Transverse colon (tissue), 4 donors: ENCODE results near the gene PLA2G15. TPM values are rescaled to one million over a fixed set of nuclear protein-coding genes. Genes with fewer than 3 reads are reported as not detected.

Experiments
- DNase-seq: peaks from one replicate; pipeline ENCODE4 v3.0.0-alpha.2; 2019
- H3K27ac ChIP-seq, 4 donors: fragments of 200-600 bp; sonication (generic); 2 replicates each; pipeline ENCODE4 v1.5.1; 2016 to 2018; ENCODE audit warnings: inconsistent platforms in 4 of 4
- H3K27me3 ChIP-seq: fragments of 200-600 bp; sonication (generic); 2 replicates; pipeline ENCODE4 v1.5.1; 2017; ENCODE audit warnings: inconsistent platforms
- H3K36me3 ChIP-seq, 4 donors: fragments of 200-600 bp; sonication (generic); 2 replicates each; pipeline ENCODE4 v1.5.1; 2017 to 2019; ENCODE audit warnings: inconsistent platforms in 4 of 4
- H3K4me1 ChIP-seq, 4 donors: fragments of 200-600 bp; sonication (generic); 2 replicates each; pipeline ENCODE4 v1.5.1; 2017 to 2020; ENCODE audit warnings: inconsistent platforms in 4 of 4
- H3K4me3 ChIP-seq, 4 donors: fragments of 200-600 bp; sonication (generic); 1 replicate in 1 of 4; 2 replicates in 3 of 4; pipeline versions ENCODE4 v1.5.1 to v1.6.1; 2017 to 2019; ENCODE audit warnings: inconsistent platforms in 4 of 4
- H3K9me3 ChIP-seq, 2 donors: fragments of 200-600 bp; sonication (generic); 2 replicates each; pipeline ENCODE4 v1.5.1; 2017 to 2019; ENCODE audit warnings: inconsistent platforms in 2 of 2
- CTCF ChIP-seq, 5 experiments: fragments of 200-600 bp in 3 of 5; fragments of 450-650 bp in 2 of 5; sonication (generic) in 3 of 5; IDR thresholded peaks; 1 replicate in 2 of 5; 2 replicates in 3 of 5; pipeline ENCODE4 v1.5.1; 2016 to 2017; ENCODE audit warnings: antibody characterized with exemption in 5 of 5, inconsistent platforms in 3 of 5, mild to moderate bottlenecking in 2 of 5, moderate library complexity in 1 of 5
- EP300 ChIP-seq: sonication (generic); formaldehyde crosslinking; IDR thresholded peaks from one replicate; pipeline ENCODE4 v1.6.1; 2017; ENCODE audit warnings: antibody characterized with exemption, low read depth
- POLR2A ChIP-seq: fragments of 450-650 bp; IDR thresholded peaks from one replicate; pipeline ENCODE4 v1.6.1; 2016; ENCODE audit warnings: antibody characterized with exemption, mild to moderate bottlenecking, moderate library complexity
- POLR2AphosphoS5 ChIP-seq, 3 donors: sonication (generic); formaldehyde crosslinking; IDR thresholded peaks; one replicate each; pipeline ENCODE4 v1.6.1; 2016; ENCODE audit warnings: antibody characterized with exemption in 3 of 3
- WGBS, 2 donors: methylation state at CpG; one replicate each; pipeline ENCODE4 v1.1.5; 2018; ENCODE audit warnings: low coverage in 1 of 2; 5-methylcytosine and 5-hydroxymethylcytosine counted together
- in situ Hi-C, 4 donors: fragments of 200-750 bp; cut with MboI; loops; one replicate each; pipeline versions ENCODE4 v1.15.0 to v1.15.1; 2017; ENCODE audit warnings: low sequenced_read_pairs in 3 of 4, low pct_ligation_motif_present in 1 of 4, low pct_unique_long_range_greater_than_20kb in 1 of 4
- intact Hi-C: fragments of 100-400 bp; cut with DNase I; formaldehyde crosslinking; loops from one replicate; pipeline ENCODE4 v1.15.1; 2023; ENCODE audit warnings: low total_unique reads
- total RNA-seq, 4 donors: library from RNA; depleted of rRNA; stranded (reverse); fragments of >200 nt; gene quantifications; one replicate each; pipeline ENCODE4 v1.1.0, GENCODE V29; 2016

PLA2G15 gene
- total RNA-seq, 4 donors from 2014 or later = 9.6 to 18.2 (median 15.0) TPM

DNA sequence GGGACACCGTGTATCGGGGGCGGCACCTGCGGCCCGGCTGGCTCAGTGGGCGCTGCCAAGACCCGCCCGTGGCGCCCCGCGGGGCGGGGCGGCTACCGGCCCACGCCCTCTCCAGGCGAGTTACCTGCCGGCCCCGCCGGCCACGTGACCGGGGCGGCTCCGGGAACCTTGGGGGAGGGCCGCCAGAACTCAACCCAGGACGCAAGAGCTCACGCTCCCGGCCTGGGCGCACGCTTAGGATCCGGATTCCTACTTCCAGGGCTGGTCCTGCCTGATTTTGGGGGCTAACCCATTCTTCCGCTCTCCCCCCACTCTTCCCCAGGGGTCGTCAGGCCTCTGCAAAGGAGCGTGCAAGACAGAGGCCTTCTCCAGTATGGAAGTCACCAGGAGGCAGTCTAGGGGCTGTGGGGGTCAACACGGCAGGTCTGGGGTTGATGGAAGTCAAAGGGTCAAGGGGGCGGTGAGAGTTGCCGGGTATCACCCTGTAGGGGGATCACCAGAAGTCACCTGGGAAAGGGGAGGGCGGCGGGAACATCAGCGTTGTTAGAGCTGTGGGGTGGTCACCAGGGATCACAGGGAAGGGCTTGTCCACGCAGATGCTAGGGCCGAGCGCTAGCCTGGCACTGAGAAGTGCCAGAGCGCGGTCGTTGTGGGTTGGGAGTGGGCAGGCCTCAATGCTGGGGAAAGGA is 8.9 kb upstream of the PLA2G15 start:
- H3K4me3 ChIP-seq = peak overlapping the region; percentile 33 to 62 (median 48)
- H3K4me1 ChIP-seq = peaks cover 11 to 57% (median 39%) of the 10 kb centered on the region in 4 donors
- peak overlapping the region; percentile 91 to 94 (median 92) for H3K27ac ChIP-seq
- H3K36me3 ChIP-seq = no peaks in the 10 kb centered on the region
- TF ChIP-seq EP300 (no peak), POLR2A (peak; percentile 97), POLR2AphosphoS5 (IDR thresholded peaks at IDR 0.05) (peak; percentile 86 to 97 (median 97))
- intact Hi-C loops (loop anchor here (10.0 kb wide), 1 partner anchor 151 kb away; the partner anchor contains the start of gene NFATC3), in situ Hi-C loops (loop anchor here in 1 of 4 donors (25.0 kb wide), 1 partner anchor 149 kb away; the partner anchor contains the start of gene NFATC3)
- H3K9me3 ChIP-seq = no peaks in the 10 kb centered on the region
- 13% methylated on average over 40 of the region's 45 CpGs; no CpG with 5 or more reads in 1 of the 2 donors for WGBS, 2 donors
- no peaks in the 10 kb centered on the region for H3K27me3 ChIP-seq
- peak; percentile 93 for DNase-seq

- intact Hi-C loops = loop anchor here (10.0 kb wide), 1 partner anchor 152 kb away; the partner anchor contains the start of gene NFATC3
Measured at GRCh38 chr16:68236826-68237242, 8.3 kb upstream of the PLA2G15 start.

GRCh38 chr16:68237243-68238028 is 7.7 kb upstream of the PLA2G15 start:
- Histone ChIP-seq H3K9me3 (no peaks in the 10 kb centered on the region), H3K27ac (peak overlapping the region; percentile 91 to 94 (median 92)), H3K27me3 (no peaks in the 10 kb centered on the region), H3K4me1 (peaks cover 11 to 56% (median 39%) of the 10 kb centered on the region in 4 donors), H3K4me3 (peak overlapping the region; percentile 33 to 62 (median 48)), H3K36me3 (no peaks in the 10 kb centered on the region)
- peak; percentile 99 for DNase-seq
- peak; percentile 94 for TF ChIP-seq EP300
- no peak for TF ChIP-seq CTCF (IDR thresholded peaks at IDR 0.05)
- TF ChIP-seq POLR2A = peak; percentile 99
- peak; percentile 94 to 99 (median 99) for TF ChIP-seq POLR2AphosphoS5 (IDR thresholded peaks at IDR 0.05)
- intact Hi-C loops (loop anchor here (10.0 kb wide), 1 partner anchor 153 kb away; the partner anchor contains the start of gene NFATC3), in situ Hi-C loops (loop anchor here in 1 of 4 donors (25.0 kb wide), 1 partner anchor 150 kb away; the partner anchor contains the start of gene NFATC3)
- WGBS, 2 donors = 0% methylated on average over 5 to 68 of the region's 72 CpGs

More at GRCh38 chr16:68236826-68237242, 8.3 kb upstream of the PLA2G15 start:
- H3K27me3 ChIP-seq = no peaks in the 10 kb centered on the region
- peak overlapping the region; percentile 91 to 94 (median 92) for H3K27ac ChIP-seq
- H3K36me3 ChIP-seq = no peaks in the 10 kb centered on the region
- TF ChIP-seq CTCF (IDR thresholded peaks at IDR 0.05) (no peak), POLR2AphosphoS5 (IDR thresholded peaks at IDR 0.05) (no peak), EP300 (no peak), POLR2A (no peak)
- H3K4me1 ChIP-seq = peaks cover 11 to 57% (median 39%) of the 10 kb centered on the region in 4 donors
- DNase-seq = peak; percentile 38
- WGBS, 2 donors = 22% methylated on average over 20 of the region's 21 CpGs; no CpG with 5 or more reads in 1 of the 2 donors
- H3K4me3 ChIP-seq = peak overlapping the region; percentile 33 to 62 (median 48)
- in situ Hi-C loops = loop anchor here in 1 of 4 donors (25.0 kb wide), 1 partner anchor 150 kb away; the partner anchor contains the start of gene NFATC3
- H3K9me3 ChIP-seq = no peaks in the 10 kb centered on the region

DNA sequence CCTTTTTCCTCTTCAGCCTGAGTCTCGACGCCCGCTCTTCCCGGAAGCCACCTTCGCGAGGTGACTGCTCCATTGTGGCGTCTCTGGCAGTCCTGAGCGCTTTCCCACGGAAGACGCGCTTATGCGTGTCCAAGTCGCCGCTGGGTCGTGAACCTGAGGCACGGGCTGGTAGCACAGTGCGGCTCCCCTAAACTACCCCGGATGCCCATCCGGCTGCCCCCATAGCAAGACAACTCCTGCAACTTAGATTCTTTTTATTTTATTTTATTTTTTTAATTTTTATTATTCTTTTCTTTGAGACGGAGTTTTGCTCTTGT is 7.2 kb upstream of the PLA2G15 start:
- H3K27me3 ChIP-seq = no peaks in the 10 kb centered on the region
- DNase-seq = no peak
- TF ChIP-seq CTCF (IDR thresholded peaks at IDR 0.05) (peak in 1 of 5 experiments; percentile 21), POLR2A (no peak)
- H3K36me3 ChIP-seq = no peaks in the 10 kb centered on the region
- no peaks in the 10 kb centered on the region for H3K9me3 ChIP-seq
- WGBS, 2 donors = 9 to 27% methylated on average over 10 to 20 of the region's 20 CpGs
- intact Hi-C loops (loop anchor here (10.0 kb wide), 1 partner anchor 153 kb away; the partner anchor contains the start of gene NFATC3), in situ Hi-C loops (loop anchor here in 1 of 4 donors (25.0 kb wide), 1 partner anchor 151 kb away; the partner anchor contains the start of gene NFATC3)
- H3K4me3 ChIP-seq = peak overlapping the region; percentile 28 to 62 (median 48)
- peak overlapping the region; percentile 91 to 94 (median 92) for H3K27ac ChIP-seq
- peaks cover 11 to 51% (median 38%) of the 10 kb centered on the region in 4 donors for H3K4me1 ChIP-seq
